K562 (cell line): ENCODE measurements around the gene ZFP28. TPM values are rescaled to one million over a fixed set of nuclear protein-coding genes. Genes with fewer than 3 reads are reported as not detected.

Experiments used
- ATAC-seq: fragments of 200-7000 bp; cut with Tn5 transposase; 3 replicates; pipeline ENCODE4 v1.9.1; 2020; ENCODE audit warnings: moderate library complexity
- BruUV-seq: library from RNA; stranded (reverse); fragments of 400-500 nt; replicated peaks from 2 replicates; lab custom pipeline; 2021; lab: Mats Ljungman, UMichigan
- CTCF ChIA-PET: fragments of 300-600 bp; formaldehyde crosslinking; extraction: SDS; loops from one replicate; lab custom pipeline; 2021; ENCODE audit warnings: low intra/inter-chr PET ratio; lab: Yijun Ruan, JAX
- POLR2A ChIA-PET: fragments of 300-600, 350-650 bp; sonication (Branson Sonifier 250); formaldehyde crosslinking; extraction: SDS; loops from one replicate; lab custom pipeline; 2021; ENCODE audit warnings: antibody characterized with exemption, inconsistent platforms; lab: Yijun Ruan, JAX
- DNase-seq, 4 experiments: peaks; one replicate each; pipeline versions ENCODE4 v3.0.0 to v3.0.0-alpha.2; 2011 to 2018; ENCODE audit warnings: low spot score in 3 of 4, mixed read lengths in 3 of 4; ENCODE audit errors: extremely low read depth in 1 of 4
- FAIRE-seq: peaks from 2 replicates; lab custom pipeline; 2011; peaks lifted over from hg19 to GRCh38; lab: Jason Lieb, UNC
- H2AFZ ChIP-seq: 2 replicates; pipeline ENCODE4 v1.6.0; 2011; ENCODE audit warnings: low read depth, low read length, control low read depth, inconsistent platforms
- H3K27ac ChIP-seq: fragments of 200-600 bp; 3 replicates; pipeline ENCODE4 v1.8.0; 2011; ENCODE audit warnings: low read depth, mild to moderate bottlenecking, control low read depth, inconsistent platforms, low read length, moderate library complexity, mixed read lengths; ENCODE audit errors: extremely low read depth
- H3K27me3 ChIP-seq, 2 experiments: fragments of 300-600 bp in 1 of 2; 2 replicates in 1 of 2; 3 replicates in 1 of 2; pipeline versions ENCODE4 v1.6.0 to v1.8.0; 2011; ENCODE audit warnings: inconsistent platforms in 2 of 2, low read length in 2 of 2, mild to moderate bottlenecking in 1 of 2, mixed read lengths in 1 of 2, moderate library complexity in 1 of 2; ENCODE audit not compliant: control insufficient read depth in 2 of 2, insufficient read depth in 2 of 2
- H3K36me3 ChIP-seq: fragments of 300-600 bp; 3 replicates; pipeline ENCODE4 v1.8.0; 2011; ENCODE audit warnings: mild to moderate bottlenecking, low read length, inconsistent platforms; ENCODE audit not compliant: control insufficient read depth, insufficient read depth
- H3K4me1 ChIP-seq, 2 experiments: fragments of 200-600 bp in 1 of 2; replicated peaks in 1 of 2; 2 replicates in 1 of 2; 3 replicates in 1 of 2; pipeline versions ENCODE4 v1.5.1 to v1.8.0; 2011; ENCODE audit warnings: inconsistent platforms in 2 of 2, low read length in 2 of 2, mild to moderate bottlenecking in 1 of 2, mixed read lengths in 1 of 2, moderate library complexity in 1 of 2; ENCODE audit not compliant: control insufficient read depth in 2 of 2, insufficient read depth in 2 of 2
- H3K4me2 ChIP-seq: 2 replicates; pipeline ENCODE4 v1.6.1; 2011; ENCODE audit warnings: low read length, control low read depth, inconsistent platforms, mixed read lengths; ENCODE audit not compliant: insufficient read depth
- H3K4me3 ChIP-seq: fragments of 200-600 bp; sonication (generic), shearing (Covaris generic); 2 replicates; pipeline ENCODE4 v1.5.1; 2016; ENCODE audit warnings: control low read depth, inconsistent platforms
- H3K79me2 ChIP-seq: fragments of 200-600 bp; 3 replicates; pipeline ENCODE4 v1.8.0; 2011; ENCODE audit warnings: low read length, inconsistent platforms; ENCODE audit not compliant: control insufficient read depth, insufficient read depth
- H3K9ac ChIP-seq, 2 experiments: 2 replicates each; pipeline versions ENCODE4 v1.6.0 to v1.6.1; 2011; ENCODE audit warnings: low read depth in 2 of 2, low read length in 2 of 2, control low read depth in 1 of 2, inconsistent platforms in 1 of 2, mild to moderate bottlenecking in 1 of 2, mixed read lengths in 1 of 2; ENCODE audit not compliant: insufficient read depth in 1 of 2
- H3K9me1 ChIP-seq: one replicate; pipeline ENCODE4 v1.6.0; 2011; ENCODE audit warnings: inconsistent platforms, mild to moderate bottlenecking, low read length, moderate library complexity; ENCODE audit not compliant: control insufficient read depth, insufficient read depth
- H3K9me3 ChIP-seq: replicated peaks from 2 replicates; pipeline ENCODE4 v1.5.1; 2011; ENCODE audit warnings: low read depth, low read length, inconsistent platforms; ENCODE audit not compliant: control insufficient read depth, insufficient read depth
- H4K20me1 ChIP-seq: replicated peaks from 2 replicates; pipeline ENCODE4 v1.6.1; 2011; ENCODE audit warnings: low read length, inconsistent platforms, mixed read lengths; ENCODE audit not compliant: control insufficient read depth, insufficient read depth
- CBFA2T3 ChIP-seq: fragments of 450-650 bp; IDR thresholded peaks from 2 replicates; pipeline ENCODE4 v1.6.1; 2017
- GTF2B ChIP-seq: IDR thresholded peaks from 2 replicates; pipeline ENCODE4 v1.6.1; 2011; ENCODE audit not compliant: insufficient read length; ENCODE audit errors: extremely low read depth
- NFIX ChIP-seq: fragments of 250-450 bp; sonication (Bioruptor Pico); IDR thresholded peaks from 2 replicates; pipeline ENCODE4 v1.4.0; 2020; ENCODE audit warnings: low read depth, mild to moderate bottlenecking, moderate library complexity
- WGBS: fragments of 100-300 bp; shearing (Covaris generic); methylation state at CpG from one replicate; pipeline ENCODE4 v1.1.6; 2016; ENCODE audit warnings: low coverage, mixed read lengths; ENCODE audit not compliant: insufficient coverage; ENCODE audit errors: missing lambda C conversion rate; 5-methylcytosine and 5-hydroxymethylcytosine counted together
- in situ Hi-C: fragments of 300-500 bp; cut with MboI; formaldehyde crosslinking; loops from 4 replicates; pipeline ENCODE4 v1.15.0; 2018; ENCODE audit warnings: inconsistent platforms, mixed read lengths
- intact Hi-C: fragments of 100-400 bp; cut with micrococcal nuclease; formaldehyde crosslinking; loops from 2 replicates; pipeline ENCODE4 v1.14.2; 2022
- polyA plus RNA-seq, 8 experiments: library from polyadenylated mRNA; depleted of rRNA in 4 of 8; stranded (reverse) in 5 of 8; unstranded in 3 of 8; fragments of >200 nt; fragmentation: Nextera tagmentation in 2 of 8; fragmentation: Illumina TruSeq in 1 of 8; extraction: Ambion mirVana in 2 of 8; extraction: Trizol in 1 of 8; gene quantifications; 2 replicates each; pipeline versions ENCODE4 v1.2.1 to v1.2.3, GENCODE V29; 2011 to 2014; ENCODE audit warnings: inconsistent platforms in 1 of 8, missing spikeins in 1 of 8
- total RNA-seq, 7 experiments: library from RNA; depleted of rRNA in 6 of 7; stranded (reverse); fragments of >200 nt in 6 of 7; fragmentation: Illumina TruSeq in 2 of 7; extraction: Trizol in 2 of 7; gene quantifications; 2 replicates each; pipeline versions ENCODE4 v1.2.1 to v1.2.3, GENCODE V29; 2011 to 2021; ENCODE audit warnings: low replicate concordance in 1 of 7

ZFP28 gene
- total and polyA plus RNA-seq, 9 of the 15 experiments (the other 6 are each of a cell fraction or from before 2014, with no cell fraction given), result 0.01 to 0.04 TPM; not detected in 7

- in situ Hi-C loops, result no loop called here
These were observed 34.2 kb upstream of the ZFP28 start for GRCh38 chr19:56504581-56504980.

More at GRCh38 chr19:56504581-56504980, 34.2 kb upstream of the ZFP28 start:
- POLR2A ChIA-PET, result no interaction called here
- Histone ChIP-seq H2AFZ (no peak overlapping the region), H4K20me1 (no peaks in the 10 kb centered on the region), H3K4me1 (no peaks in the 10 kb centered on the region), H3K9me1 (no peaks in the 10 kb centered on the region), H3K4me3 (no peak overlapping the region), H3K4me2 (no peak overlapping the region), H3K36me3 (no peaks in the 10 kb centered on the region), H3K27ac (no peak overlapping the region), H3K79me2 (no peaks in the 10 kb centered on the region), H3K9me3 (no peaks in the 10 kb centered on the region; the same call in 1 of the 2 replicates), H3K27me3 (no peaks in the 10 kb centered on the region), H3K9ac (no peak overlapping the region)
- TF ChIP-seq CBFA2T3 (no peak), GTF2B (no peak), NFIX (no peak)
- no TSS peak for BruUV-seq
- CTCF ChIA-PET, result no interaction called here
- intact Hi-C loops, result no loop called here
- FAIRE-seq, result no peak
- DNase-seq, result no peak
- WGBS, result 0% methylated on average over 2 of the region's 2 CpGs
- ATAC-seq, result no peak
